Suprapubic skin (tissue), 4 donors: ENCODE results near the gene CLEC2A. TPM values are rescaled to one million over a fixed set of nuclear protein-coding genes. Genes with fewer than 3 reads are reported as not detected.

Experiments used
- DNase-seq, 2 donors: peaks; one replicate each; pipeline ENCODE4 v3.0.0-alpha.2; 2019; ENCODE audit warnings: low spot score in 2 of 2
- H3K27ac ChIP-seq: fragments of 200-600 bp; sonication (generic); one replicate; pipeline ENCODE4 v1.5.1; 2019
- H3K27me3 ChIP-seq: fragments of 200-600 bp; sonication (generic); one replicate; pipeline ENCODE4 v1.5.1; 2019
- H3K36me3 ChIP-seq: fragments of 200-600 bp; sonication (generic); one replicate; pipeline ENCODE4 v1.5.1; 2019
- H3K4me1 ChIP-seq: fragments of 200-600 bp; sonication (generic); one replicate; pipeline ENCODE4 v1.5.1; 2019
- H3K4me3 ChIP-seq: fragments of 200-600 bp; sonication (generic); one replicate; pipeline ENCODE4 v1.5.1; 2019; ENCODE audit warnings: mild to moderate bottlenecking
- H3K9me3 ChIP-seq: fragments of 200-600 bp; sonication (generic); one replicate; pipeline ENCODE4 v1.5.1; 2019
- EP300 ChIP-seq: sonication (generic); formaldehyde crosslinking; IDR thresholded peaks from one replicate; pipeline ENCODE4 v1.6.1; 2017; ENCODE audit warnings: antibody characterized with exemption
- POLR2A ChIP-seq, 2 donors: fragments of 450-650 bp; IDR thresholded peaks; one replicate each; pipeline ENCODE4 v1.6.1; 2017; ENCODE audit warnings: antibody characterized with exemption in 2 of 2, mild to moderate bottlenecking in 2 of 2, moderate library complexity in 2 of 2
- POLR2AphosphoS5 ChIP-seq, 3 donors: sonication (generic); formaldehyde crosslinking; IDR thresholded peaks; one replicate each; pipeline ENCODE4 v1.6.1; 2017; ENCODE audit warnings: antibody characterized with exemption in 3 of 3
- WGBS: methylation state at CpG from one replicate; pipeline ENCODE4 v1.1.5; 2018; 5-methylcytosine and 5-hydroxymethylcytosine counted together
- total RNA-seq, 4 donors: library from RNA; depleted of rRNA; stranded (reverse); fragments of >200 nt; gene quantifications; one replicate each; pipeline ENCODE4 v1.1.0, GENCODE V29; 2016
- TF ChIP-seq, protein P1 (sequence below), 2 donors: fragments of 200-600 bp in 1 of 2; fragments of 450-650 bp in 1 of 2; sonication (generic) in 1 of 2; IDR thresholded peaks; one replicate each; pipeline ENCODE4 v1.5.1; 2016 to 2019; ENCODE audit warnings: antibody characterized with exemption in 2 of 2, mild to moderate bottlenecking in 1 of 2, moderate library complexity in 1 of 2

CLEC2A gene
- total RNA-seq, 4 donors from 2014 or later, result 35.7 to 68.5 (median 60.8) TPM

DNA sequence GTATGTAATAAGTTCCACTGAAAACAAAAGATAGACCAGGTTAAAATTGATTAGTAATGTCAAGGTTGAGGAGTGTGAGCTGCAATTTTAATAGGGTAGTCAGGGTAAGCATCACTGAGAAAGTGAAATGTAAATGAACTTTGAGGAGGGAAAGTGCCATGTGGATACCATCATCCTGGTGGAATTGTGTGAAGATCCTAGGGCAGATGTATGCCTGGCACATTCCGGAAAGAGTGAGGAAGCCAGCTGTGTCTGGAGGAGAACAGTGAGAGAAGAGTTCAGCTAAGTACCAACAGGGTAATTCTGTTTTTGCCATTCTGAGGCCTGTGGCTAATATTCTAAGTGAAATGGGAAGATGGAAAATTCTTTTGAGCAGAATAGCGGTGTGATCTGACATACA is 2.9 kb upstream of the CLEC2A start:
- no peaks in the 10 kb centered on the region for H3K36me3 ChIP-seq
- H3K4me1 ChIP-seq, result no peaks in the 10 kb centered on the region
- TF ChIP-seq POLR2A (IDR thresholded peaks at IDR 0.05), result no peak
- TF ChIP-seq, protein P1, sequence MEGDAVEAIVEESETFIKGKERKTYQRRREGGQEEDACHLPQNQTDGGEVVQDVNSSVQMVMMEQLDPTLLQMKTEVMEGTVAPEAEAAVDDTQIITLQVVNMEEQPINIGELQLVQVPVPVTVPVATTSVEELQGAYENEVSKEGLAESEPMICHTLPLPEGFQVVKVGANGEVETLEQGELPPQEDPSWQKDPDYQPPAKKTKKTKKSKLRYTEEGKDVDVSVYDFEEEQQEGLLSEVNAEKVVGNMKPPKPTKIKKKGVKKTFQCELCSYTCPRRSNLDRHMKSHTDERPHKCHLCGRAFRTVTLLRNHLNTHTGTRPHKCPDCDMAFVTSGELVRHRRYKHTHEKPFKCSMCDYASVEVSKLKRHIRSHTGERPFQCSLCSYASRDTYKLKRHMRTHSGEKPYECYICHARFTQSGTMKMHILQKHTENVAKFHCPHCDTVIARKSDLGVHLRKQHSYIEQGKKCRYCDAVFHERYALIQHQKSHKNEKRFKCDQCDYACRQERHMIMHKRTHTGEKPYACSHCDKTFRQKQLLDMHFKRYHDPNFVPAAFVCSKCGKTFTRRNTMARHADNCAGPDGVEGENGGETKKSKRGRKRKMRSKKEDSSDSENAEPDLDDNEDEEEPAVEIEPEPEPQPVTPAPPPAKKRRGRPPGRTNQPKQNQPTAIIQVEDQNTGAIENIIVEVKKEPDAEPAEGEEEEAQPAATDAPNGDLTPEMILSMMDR (IDR thresholded peaks at IDR 0.05), result no peak
- TF ChIP-seq EP300, result no peak
- no peak for TF ChIP-seq POLR2AphosphoS5 (IDR thresholded peaks at IDR 0.05)
- no peak for DNase-seq
- no peak overlapping the region for H3K4me3 ChIP-seq
- no peak overlapping the region for H3K27ac ChIP-seq
- no peaks in the 10 kb centered on the region for H3K27me3 ChIP-seq
- no peaks in the 10 kb centered on the region for H3K9me3 ChIP-seq
- 88% methylated on average over 2 of the region's 2 CpGs for WGBS

- 49% methylated on average over 2 of the region's 2 CpGs for WGBS
- no peak overlapping the region for H3K27ac ChIP-seq
These were observed 1.8 kb upstream of the CLEC2A start for GRCh38 chr12:9933958-9934357.

DNA sequence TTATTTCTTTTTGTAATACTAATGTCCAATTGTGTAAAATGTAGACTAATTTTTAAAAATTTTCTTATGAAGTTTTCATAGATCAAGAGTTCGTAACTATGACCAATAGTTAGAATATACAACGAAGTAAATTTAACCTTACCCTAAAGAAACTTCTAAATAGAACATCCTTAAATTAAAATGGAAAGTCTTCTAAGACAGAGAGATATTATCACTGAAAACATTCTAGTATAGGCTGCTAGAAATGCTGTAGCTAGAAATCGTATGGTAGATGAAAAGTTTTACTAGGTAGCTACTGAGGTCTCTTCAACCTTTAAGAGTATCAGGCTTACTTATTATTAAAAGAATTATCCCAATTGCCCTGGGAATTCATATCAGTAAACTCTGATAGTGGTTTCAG is 925 bp downstream of the CLEC2A start:
- Histone ChIP-seq H3K36me3 (no peaks in the 10 kb centered on the region), H3K9me3 (no peaks in the 10 kb centered on the region), H3K27ac (peak overlapping the region; percentile 33), H3K4me1 (no peaks in the 10 kb centered on the region), H3K27me3 (no peaks in the 10 kb centered on the region), H3K4me3 (peak overlapping the region; percentile 8)
- no peak for DNase-seq
- TF ChIP-seq POLR2AphosphoS5 (IDR thresholded peaks at IDR 0.05) (no peak), POLR2A (IDR thresholded peaks at IDR 0.05) (no peak)
- WGBS, result 59% methylated on average over 3 of the region's 3 CpGs

More at GRCh38 chr12:9933958-9934357, 1.8 kb upstream of the CLEC2A start:
- Histone ChIP-seq H3K9me3 (no peaks in the 10 kb centered on the region), H3K27me3 (no peaks in the 10 kb centered on the region), H3K36me3 (no peaks in the 10 kb centered on the region), H3K4me1 (no peaks in the 10 kb centered on the region), H3K4me3 (no peak overlapping the region)
- TF ChIP-seq EP300 (no peak), POLR2A (IDR thresholded peaks at IDR 0.05) (no peak), POLR2AphosphoS5 (IDR thresholded peaks at IDR 0.05) (no peak)
- TF ChIP-seq, protein P1 (IDR thresholded peaks at IDR 0.05), result no peak
- DNase-seq, result no peak

DNA sequence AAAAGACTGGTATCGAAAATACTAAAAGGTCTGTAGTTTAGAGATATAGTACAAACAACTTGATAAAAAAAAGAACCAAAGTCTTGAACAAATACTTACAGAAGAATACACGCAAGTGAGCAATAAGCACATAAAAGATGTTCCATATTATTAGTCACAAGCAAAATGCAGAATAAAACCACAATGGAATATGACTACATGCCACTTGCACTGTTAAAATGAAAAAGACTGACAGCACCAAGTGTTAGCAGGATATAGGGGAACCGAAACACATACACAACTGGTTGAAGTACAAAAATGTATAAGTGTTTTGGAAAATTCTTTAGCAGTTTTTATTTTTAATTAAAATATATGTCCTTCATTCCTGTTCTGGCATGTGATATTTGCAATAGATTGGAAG is 3.6 kb downstream of the CLEC2A start:
- 77% methylated on average over 3 of the region's 3 CpGs for WGBS
- TF ChIP-seq POLR2A (IDR thresholded peaks at IDR 0.05) (no peak), POLR2AphosphoS5 (IDR thresholded peaks at IDR 0.05) (no peak), EP300 (no peak)
- TF ChIP-seq, protein P1 (IDR thresholded peaks at IDR 0.05), result no peak
- Histone ChIP-seq H3K27me3 (no peaks in the 10 kb centered on the region), H3K4me1 (peaks cover 4% of the 10 kb centered on the region), H3K4me3 (peak overlapping the region; percentile 5), H3K36me3 (no peaks in the 10 kb centered on the region), H3K9me3 (no peaks in the 10 kb centered on the region), H3K27ac (no peak overlapping the region)
- DNase-seq, result no peak

DNA sequence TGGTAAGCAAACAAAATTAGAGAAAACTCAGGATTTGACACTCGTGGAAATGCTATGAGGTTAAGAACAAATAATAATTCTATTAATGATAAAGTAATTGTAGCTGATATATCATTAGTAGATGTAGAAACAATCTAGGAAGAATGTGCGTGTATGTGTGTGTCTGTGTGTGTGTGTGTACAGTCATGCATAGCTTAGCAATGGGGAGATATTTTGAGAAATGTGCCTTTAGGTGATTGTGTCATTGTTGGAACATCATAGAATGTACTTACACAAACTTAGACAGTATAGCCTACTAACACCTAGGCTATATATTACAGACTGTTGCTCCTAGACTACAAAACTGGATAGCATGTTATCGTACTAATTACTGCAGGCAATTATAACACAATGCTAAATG is 5.3 kb downstream of the CLEC2A start:
- 80% methylated on average over 3 of the region's 3 CpGs for WGBS
- Histone ChIP-seq H3K9me3 (no peaks in the 10 kb centered on the region), H3K36me3 (no peaks in the 10 kb centered on the region), H3K27ac (no peak overlapping the region), H3K27me3 (no peaks in the 10 kb centered on the region), H3K4me3 (no peak overlapping the region), H3K4me1 (peaks cover 4% of the 10 kb centered on the region)
- no peak for DNase-seq
- TF ChIP-seq, protein P1 (IDR thresholded peaks at IDR 0.05), result no peak
- TF ChIP-seq POLR2A (IDR thresholded peaks at IDR 0.05) (no peak), EP300 (no peak), POLR2AphosphoS5 (IDR thresholded peaks at IDR 0.05) (no peak)
